ENCODE results near the gene SLC9A7.

Gene SLC9A7

GRCh38 chrX:46758163-46758955 is 559 bp downstream of the SLC9A7 start (continued):
- TF ChIP-seq, protein P1, sequence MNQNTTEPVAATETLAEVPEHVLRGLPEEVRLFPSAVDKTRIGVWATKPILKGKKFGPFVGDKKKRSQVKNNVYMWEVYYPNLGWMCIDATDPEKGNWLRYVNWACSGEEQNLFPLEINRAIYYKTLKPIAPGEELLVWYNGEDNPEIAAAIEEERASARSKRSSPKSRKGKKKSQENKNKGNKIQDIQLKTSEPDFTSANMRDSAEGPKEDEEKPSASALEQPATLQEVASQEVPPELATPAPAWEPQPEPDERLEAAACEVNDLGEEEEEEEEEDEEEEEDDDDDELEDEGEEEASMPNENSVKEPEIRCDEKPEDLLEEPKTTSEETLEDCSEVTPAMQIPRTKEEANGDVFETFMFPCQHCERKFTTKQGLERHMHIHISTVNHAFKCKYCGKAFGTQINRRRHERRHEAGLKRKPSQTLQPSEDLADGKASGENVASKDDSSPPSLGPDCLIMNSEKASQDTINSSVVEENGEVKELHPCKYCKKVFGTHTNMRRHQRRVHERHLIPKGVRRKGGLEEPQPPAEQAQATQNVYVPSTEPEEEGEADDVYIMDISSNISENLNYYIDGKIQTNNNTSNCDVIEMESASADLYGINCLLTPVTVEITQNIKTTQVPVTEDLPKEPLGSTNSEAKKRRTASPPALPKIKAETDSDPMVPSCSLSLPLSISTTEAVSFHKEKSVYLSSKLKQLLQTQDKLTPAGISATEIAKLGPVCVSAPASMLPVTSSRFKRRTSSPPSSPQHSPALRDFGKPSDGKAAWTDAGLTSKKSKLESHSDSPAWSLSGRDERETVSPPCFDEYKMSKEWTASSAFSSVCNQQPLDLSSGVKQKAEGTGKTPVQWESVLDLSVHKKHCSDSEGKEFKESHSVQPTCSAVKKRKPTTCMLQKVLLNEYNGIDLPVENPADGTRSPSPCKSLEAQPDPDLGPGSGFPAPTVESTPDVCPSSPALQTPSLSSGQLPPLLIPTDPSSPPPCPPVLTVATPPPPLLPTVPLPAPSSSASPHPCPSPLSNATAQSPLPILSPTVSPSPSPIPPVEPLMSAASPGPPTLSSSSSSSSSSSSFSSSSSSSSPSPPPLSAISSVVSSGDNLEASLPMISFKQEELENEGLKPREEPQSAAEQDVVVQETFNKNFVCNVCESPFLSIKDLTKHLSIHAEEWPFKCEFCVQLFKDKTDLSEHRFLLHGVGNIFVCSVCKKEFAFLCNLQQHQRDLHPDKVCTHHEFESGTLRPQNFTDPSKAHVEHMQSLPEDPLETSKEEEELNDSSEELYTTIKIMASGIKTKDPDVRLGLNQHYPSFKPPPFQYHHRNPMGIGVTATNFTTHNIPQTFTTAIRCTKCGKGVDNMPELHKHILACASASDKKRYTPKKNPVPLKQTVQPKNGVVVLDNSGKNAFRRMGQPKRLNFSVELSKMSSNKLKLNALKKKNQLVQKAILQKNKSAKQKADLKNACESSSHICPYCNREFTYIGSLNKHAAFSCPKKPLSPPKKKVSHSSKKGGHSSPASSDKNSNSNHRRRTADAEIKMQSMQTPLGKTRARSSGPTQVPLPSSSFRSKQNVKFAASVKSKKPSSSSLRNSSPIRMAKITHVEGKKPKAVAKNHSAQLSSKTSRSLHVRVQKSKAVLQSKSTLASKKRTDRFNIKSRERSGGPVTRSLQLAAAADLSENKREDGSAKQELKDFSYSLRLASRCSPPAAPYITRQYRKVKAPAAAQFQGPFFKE (tag by site-specific recombination; IDR thresholded peaks at IDR 0.05; ENCODE audit: borderline replicate concordance): no peak
- no peak for TF ChIP-seq ZFP3 (tag by site-specific recombination; IDR thresholded peaks at IDR 0.05; ENCODE audit: low read depth)
- TF ChIP-seq TCF7L2 (IDR thresholded peaks at IDR 0.05; ENCODE audit: borderline replicate concordance, low read depth, low read length): no peak
- peak; percentile 56 for TF ChIP-seq ZNF335 (tag by site-specific recombination; conservative IDR thresholded peaks at IDR 0.05)
- TF ChIP-seq KLF16 (tag by site-specific recombination; IDR thresholded peaks at IDR 0.05): 0 out of 2 replicates have a peak, but pooled peaks have one; percentile 15
- no peak for TF ChIP-seq GLI4 (tag by site-specific recombination; IDR thresholded peaks at IDR 0.05)
- TF ChIP-seq GLI2 (tag by site-specific recombination; IDR thresholded peaks at IDR 0.05; ENCODE audit: borderline replicate concordance, low read depth): no peak
- 0 out of 2 replicates have a peak, but pooled peaks have one; percentile 17 for TF ChIP-seq ZFHX2 (tag by site-specific recombination; conservative IDR thresholded peaks at IDR 0.05)
- no peak for TF ChIP-seq ZBTB17 (tag by site-specific recombination; IDR thresholded peaks at IDR 0.05)
- no peak for TF ChIP-seq KLF10 (tag by site-specific recombination; IDR thresholded peaks at IDR 0.05)
- TF ChIP-seq ZNF670 (tag by site-specific recombination; IDR thresholded peaks at IDR 0.05; ENCODE audit: low read depth): no peak
- no peak for TF ChIP-seq TRIM28 (IDR thresholded peaks at IDR 0.05; ENCODE audit: borderline replicate concordance, low read length)
- 0 out of 2 replicates have a peak, but pooled peaks have one; percentile 38 for TF ChIP-seq ZFP37 (tag by site-specific recombination; IDR thresholded peaks at IDR 0.05)
- TF ChIP-seq ZNF341 (tag by site-specific recombination; IDR thresholded peaks at IDR 0.05; ENCODE audit: low read depth): no peak
- TF ChIP-seq ZNF530 (tag by site-specific recombination; IDR thresholded peaks at IDR 0.05; ENCODE audit: low read depth): no peak
- TF ChIP-seq, protein P2, sequence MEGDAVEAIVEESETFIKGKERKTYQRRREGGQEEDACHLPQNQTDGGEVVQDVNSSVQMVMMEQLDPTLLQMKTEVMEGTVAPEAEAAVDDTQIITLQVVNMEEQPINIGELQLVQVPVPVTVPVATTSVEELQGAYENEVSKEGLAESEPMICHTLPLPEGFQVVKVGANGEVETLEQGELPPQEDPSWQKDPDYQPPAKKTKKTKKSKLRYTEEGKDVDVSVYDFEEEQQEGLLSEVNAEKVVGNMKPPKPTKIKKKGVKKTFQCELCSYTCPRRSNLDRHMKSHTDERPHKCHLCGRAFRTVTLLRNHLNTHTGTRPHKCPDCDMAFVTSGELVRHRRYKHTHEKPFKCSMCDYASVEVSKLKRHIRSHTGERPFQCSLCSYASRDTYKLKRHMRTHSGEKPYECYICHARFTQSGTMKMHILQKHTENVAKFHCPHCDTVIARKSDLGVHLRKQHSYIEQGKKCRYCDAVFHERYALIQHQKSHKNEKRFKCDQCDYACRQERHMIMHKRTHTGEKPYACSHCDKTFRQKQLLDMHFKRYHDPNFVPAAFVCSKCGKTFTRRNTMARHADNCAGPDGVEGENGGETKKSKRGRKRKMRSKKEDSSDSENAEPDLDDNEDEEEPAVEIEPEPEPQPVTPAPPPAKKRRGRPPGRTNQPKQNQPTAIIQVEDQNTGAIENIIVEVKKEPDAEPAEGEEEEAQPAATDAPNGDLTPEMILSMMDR (tag by site-specific recombination; IDR thresholded peaks at IDR 0.05): no peak
- TF ChIP-seq ZNF585B (tag by site-specific recombination; IDR thresholded peaks at IDR 0.05): no peak
- no peak for TF ChIP-seq PRDM1 (tag by site-specific recombination; IDR thresholded peaks at IDR 0.05)
- no peak for TF ChIP-seq ZNF449 (tag by site-specific recombination; IDR thresholded peaks at IDR 0.05)
- TF ChIP-seq IKZF3 (tag by site-specific recombination; IDR thresholded peaks at IDR 0.05): no peak
- TF ChIP-seq ZNF292 (tag by site-specific recombination; IDR thresholded peaks at IDR 0.05; ENCODE audit: borderline replicate concordance, low read depth): no peak
- TF ChIP-seq HOXD13 (CRISPR knock-in tag; IDR thresholded peaks at IDR 0.05; ENCODE audit: borderline replicate concordance): no peak
- no peak for TF ChIP-seq ZNF223 (tag by site-specific recombination; IDR thresholded peaks at IDR 0.05)
- TF ChIP-seq ZNF510 (tag by site-specific recombination; IDR thresholded peaks at IDR 0.05; ENCODE audit: insufficient replicate concordance): no peak
